ENCODE results near the gene TBC1D1.

Gene TBC1D1

GRCh38 chr4:38092701-38093100 is 201.8 kb downstream of the TBC1D1 start:
- Histone ChIP-seq H3K9me2 (ENCODE audit: low read depth, low read length) (no peaks in the 10 kb centered on the region), H4K20me1 (ENCODE audit: insufficient read depth, low read length) (no peaks in the 10 kb centered on the region), H3K9me3 (ENCODE audit: low read length) (no peaks in the 10 kb centered on the region), H3K9ac (ENCODE audit: low read length) (no peak overlapping the region), H3F3A (ENCODE audit: insufficient read depth, low read length) (no peaks in the 10 kb centered on the region), H3K4me3 (ENCODE audit: low read depth, low read length, poor library complexity, severe bottlenecking) (no peak overlapping the region), H3K36me3 (ENCODE audit: insufficient read depth, low read length) (peaks cover 93% of the 10 kb centered on the region), H3K4me1 (ENCODE audit: insufficient read depth, low read length, severe bottlenecking) (no peaks in the 10 kb centered on the region), H3K27ac (ENCODE audit: low read depth, low read length, poor library complexity, severe bottlenecking) (no peak overlapping the region), H3K79me2 (ENCODE audit: insufficient read depth, low read length) (no peaks in the 10 kb centered on the region), H2AFZ (ENCODE audit: low read length) (no peak overlapping the region), H3K27me3 (ENCODE audit: insufficient read depth, low read length) (no peaks in the 10 kb centered on the region), H3K4me2 (ENCODE audit: low read length) (no peak overlapping the region)
- TF ChIP-seq CTCF (IDR thresholded peaks at IDR 0.05; ENCODE audit: low read length) (no peak), EZH2 (IDR thresholded peaks at IDR 0.05; ENCODE audit: borderline replicate concordance, low read length) (no peak)

GRCh38 chr4:38094419-38094818 is 203.5 kb downstream of the TBC1D1 start:
- Histone ChIP-seq H3K4me1 (ENCODE audit: insufficient read depth, low read length, severe bottlenecking) (no peaks in the 10 kb centered on the region), H3K36me3 (ENCODE audit: insufficient read depth, low read length) (peaks cover 93% of the 10 kb centered on the region), H4K20me1 (ENCODE audit: insufficient read depth, low read length) (no peaks in the 10 kb centered on the region), H3F3A (ENCODE audit: insufficient read depth, low read length) (no peaks in the 10 kb centered on the region; the same call in 1 of the 2 replicates), H2AFZ (ENCODE audit: low read length) (no peak overlapping the region), H3K27me3 (ENCODE audit: insufficient read depth, low read length) (no peaks in the 10 kb centered on the region), H3K9ac (ENCODE audit: low read length) (no peak overlapping the region), H3K4me3 (ENCODE audit: low read depth, low read length, poor library complexity, severe bottlenecking) (no peak overlapping the region), H3K79me2 (ENCODE audit: insufficient read depth, low read length) (no peaks in the 10 kb centered on the region), H3K9me2 (ENCODE audit: low read depth, low read length) (no peaks in the 10 kb centered on the region), H3K9me3 (ENCODE audit: low read length) (no peaks in the 10 kb centered on the region), H3K27ac (ENCODE audit: low read depth, low read length, poor library complexity, severe bottlenecking) (no peak overlapping the region), H3K4me2 (ENCODE audit: low read length) (no peak overlapping the region)
- TF ChIP-seq CTCF (IDR thresholded peaks at IDR 0.05; ENCODE audit: low read length) (no peak), EZH2 (IDR thresholded peaks at IDR 0.05; ENCODE audit: borderline replicate concordance, low read length) (no peak)

GRCh38 chr4:38095691-38096090 is 204.8 kb downstream of the TBC1D1 start:
- H2AFZ ChIP-seq (ENCODE audit: low read length), result no peak overlapping the region
- no peaks in the 10 kb centered on the region for H3K4me1 ChIP-seq (ENCODE audit: insufficient read depth, low read length, severe bottlenecking)
- no peaks in the 10 kb centered on the region for H4K20me1 ChIP-seq (ENCODE audit: insufficient read depth, low read length)
- H3K79me2 ChIP-seq (ENCODE audit: insufficient read depth, low read length), result no peaks in the 10 kb centered on the region
- H3F3A ChIP-seq (ENCODE audit: insufficient read depth, low read length), result no peaks in the 10 kb centered on the region; the same call in 1 of the 2 replicates
- no peak overlapping the region for H3K9ac ChIP-seq (ENCODE audit: low read length)
- no peaks in the 10 kb centered on the region for H3K9me2 ChIP-seq (ENCODE audit: low read depth, low read length)
- no peaks in the 10 kb centered on the region for H3K9me3 ChIP-seq (ENCODE audit: low read length)
- TF ChIP-seq CTCF (IDR thresholded peaks at IDR 0.05; ENCODE audit: low read length), result no peak
- no peak for TF ChIP-seq EZH2 (IDR thresholded peaks at IDR 0.05; ENCODE audit: borderline replicate concordance, low read length)
- H3K4me2 ChIP-seq (ENCODE audit: low read length), result no peak overlapping the region
- H3K4me3 ChIP-seq (ENCODE audit: low read depth, low read length, poor library complexity, severe bottlenecking), result no peak overlapping the region
- H3K27ac ChIP-seq (ENCODE audit: low read depth, low read length, poor library complexity, severe bottlenecking), result no peak overlapping the region
- peaks cover 94% of the 10 kb centered on the region for H3K36me3 ChIP-seq (ENCODE audit: insufficient read depth, low read length)
- no peaks in the 10 kb centered on the region for H3K27me3 ChIP-seq (ENCODE audit: insufficient read depth, low read length)
